Transverse colon (tissue), 4 donors: ENCODE results near the gene CCDC33. TPM values are rescaled to one million over a fixed set of nuclear protein-coding genes. Genes with fewer than 3 reads are reported as not detected.
A peak's percentile ranks its signal among the peaks of the same experiment; 100 is the strongest.

Experiments
- DNase-seq: peaks from one replicate; pipeline ENCODE4 v3.0.0-alpha.2; 2019
- H3K27ac ChIP-seq, 4 donors: fragments of 200-600 bp; sonication (generic); 2 replicates each; pipeline ENCODE4 v1.5.1; 2016 to 2018; ENCODE audit warnings: inconsistent platforms in 4 of 4
- H3K27me3 ChIP-seq: fragments of 200-600 bp; sonication (generic); 2 replicates; pipeline ENCODE4 v1.5.1; 2017; ENCODE audit warnings: inconsistent platforms
- H3K36me3 ChIP-seq, 4 donors: fragments of 200-600 bp; sonication (generic); 2 replicates each; pipeline ENCODE4 v1.5.1; 2017 to 2019; ENCODE audit warnings: inconsistent platforms in 4 of 4
- H3K4me1 ChIP-seq, 4 donors: fragments of 200-600 bp; sonication (generic); 2 replicates each; pipeline ENCODE4 v1.5.1; 2017 to 2020; ENCODE audit warnings: inconsistent platforms in 4 of 4
- H3K4me3 ChIP-seq, 4 donors: fragments of 200-600 bp; sonication (generic); 1 replicate in 1 of 4; 2 replicates in 3 of 4; pipeline versions ENCODE4 v1.5.1 to v1.6.1; 2017 to 2019; ENCODE audit warnings: inconsistent platforms in 4 of 4
- H3K9me3 ChIP-seq, 2 donors: fragments of 200-600 bp; sonication (generic); 2 replicates each; pipeline ENCODE4 v1.5.1; 2017 to 2019; ENCODE audit warnings: inconsistent platforms in 2 of 2
- EP300 ChIP-seq: sonication (generic); formaldehyde crosslinking; IDR thresholded peaks from one replicate; pipeline ENCODE4 v1.6.1; 2017; ENCODE audit warnings: antibody characterized with exemption, low read depth
- POLR2A ChIP-seq: fragments of 450-650 bp; IDR thresholded peaks from one replicate; pipeline ENCODE4 v1.6.1; 2016; ENCODE audit warnings: antibody characterized with exemption, mild to moderate bottlenecking, moderate library complexity
- POLR2AphosphoS5 ChIP-seq, 3 donors: sonication (generic); formaldehyde crosslinking; IDR thresholded peaks; one replicate each; pipeline ENCODE4 v1.6.1; 2016; ENCODE audit warnings: antibody characterized with exemption in 3 of 3
- WGBS, 2 donors: methylation state at CpG; one replicate each; pipeline ENCODE4 v1.1.5; 2018; ENCODE audit warnings: low coverage in 1 of 2; 5-methylcytosine and 5-hydroxymethylcytosine counted together
- in situ Hi-C, 4 donors: fragments of 200-750 bp; cut with MboI; loops; one replicate each; pipeline versions ENCODE4 v1.15.0 to v1.15.1; 2017; ENCODE audit warnings: low sequenced_read_pairs in 3 of 4, low pct_ligation_motif_present in 1 of 4, low pct_unique_long_range_greater_than_20kb in 1 of 4
- intact Hi-C: fragments of 100-400 bp; cut with DNase I; formaldehyde crosslinking; loops from one replicate; pipeline ENCODE4 v1.15.1; 2023; ENCODE audit warnings: low total_unique reads
- total RNA-seq, 4 donors: library from RNA; depleted of rRNA; stranded (reverse); fragments of >200 nt; gene quantifications; one replicate each; pipeline ENCODE4 v1.1.0, GENCODE V29; 2016
- TF ChIP-seq, protein P1 (sequence below), 5 experiments: fragments of 200-600 bp in 3 of 5; fragments of 450-650 bp in 2 of 5; sonication (generic) in 3 of 5; IDR thresholded peaks; 1 replicate in 2 of 5; 2 replicates in 3 of 5; pipeline ENCODE4 v1.5.1; 2016 to 2017; ENCODE audit warnings: antibody characterized with exemption in 5 of 5, inconsistent platforms in 3 of 5, mild to moderate bottlenecking in 2 of 5, moderate library complexity in 1 of 5

The CCDC33 gene
- total RNA-seq, 4 donors from 2014 or later: 0.16 TPM; not detected in 3

DNA sequence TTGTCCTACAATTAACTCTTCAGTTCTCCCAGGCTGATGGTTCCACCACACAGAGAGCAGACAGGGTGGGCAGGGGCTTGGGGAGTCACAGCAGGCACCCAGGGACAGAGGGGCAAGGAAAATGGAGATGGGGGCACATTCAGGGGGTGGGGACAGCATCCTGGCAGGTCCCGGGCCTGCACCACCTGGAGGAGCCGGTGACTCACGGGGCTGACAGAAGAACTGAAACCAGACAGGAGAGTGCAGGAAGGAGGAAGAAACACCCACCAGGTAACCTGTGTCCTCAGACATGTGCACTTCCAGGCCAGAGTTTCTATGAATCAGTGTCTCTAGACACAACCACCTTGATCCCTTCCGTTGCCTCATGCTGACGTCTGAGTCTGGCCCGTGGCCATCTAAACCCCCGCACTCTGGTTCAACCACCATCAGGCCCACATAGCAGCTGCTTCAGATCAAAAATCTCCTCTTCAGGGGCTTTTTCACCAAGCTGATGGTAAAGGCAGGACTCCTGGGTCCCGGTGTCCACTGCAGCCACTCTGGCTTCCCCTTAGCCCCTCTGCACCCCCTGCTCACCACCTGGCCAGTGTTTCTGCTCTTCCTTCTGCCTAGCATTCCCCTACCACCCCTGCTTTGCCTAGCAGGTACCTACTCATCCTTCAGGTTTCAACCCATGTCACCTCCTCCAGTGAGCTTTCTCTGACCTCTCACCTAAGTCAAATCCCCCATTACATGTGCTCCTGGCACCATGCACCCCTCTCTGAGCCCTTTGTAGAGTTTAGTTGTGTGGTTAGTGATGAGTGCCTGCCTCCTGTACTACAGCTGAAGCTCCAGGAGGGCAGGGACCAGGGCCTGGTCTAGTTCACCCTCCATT is 147.8 kb downstream of the CCDC33 start:
- no peak for DNase-seq
- 67 to 80% methylated on average over 1 to 8 of the region's 8 CpGs for WGBS, 2 donors

DNA sequence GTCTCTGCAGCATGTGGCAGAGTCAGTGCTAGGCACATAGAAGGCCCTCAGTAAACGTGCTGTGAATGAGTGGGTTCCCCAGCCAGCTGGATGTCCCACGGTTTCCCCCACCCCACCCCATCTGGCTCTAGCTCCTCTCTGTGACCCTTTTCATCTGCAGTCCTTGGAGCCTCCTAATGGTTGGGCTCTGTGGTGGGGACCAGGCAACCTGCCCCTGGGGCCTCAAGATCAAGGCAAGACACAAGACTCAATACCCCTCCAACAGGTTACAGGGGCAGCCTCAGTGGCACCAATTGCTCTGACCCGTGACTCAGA is 148.4 kb downstream of the CCDC33 start:
- H3K27ac ChIP-seq: peak overlapping the region in 3 of 4 donors; percentile 9 to 24 (median 21)
- H3K36me3 ChIP-seq: no peaks in the 10 kb centered on the region
- H3K27me3 ChIP-seq: no peaks in the 10 kb centered on the region
- intact Hi-C loops (loop anchor here (10.0 kb wide), 1 partner anchor 240 kb away; no protein-coding TSS in a partner anchor), in situ Hi-C loops (loop anchor here in 3 of 4 donors (5.0 to 25.0 kb wide), 2 partner anchors 53 to 378 kb away; no protein-coding TSS in a partner anchor)
- no peak overlapping the region for H3K4me3 ChIP-seq
- peaks cover 0 to 10% (median 0%) of the 10 kb centered on the region in 4 donors for H3K4me1 ChIP-seq
- no peak for DNase-seq
- TF ChIP-seq, protein P1, sequence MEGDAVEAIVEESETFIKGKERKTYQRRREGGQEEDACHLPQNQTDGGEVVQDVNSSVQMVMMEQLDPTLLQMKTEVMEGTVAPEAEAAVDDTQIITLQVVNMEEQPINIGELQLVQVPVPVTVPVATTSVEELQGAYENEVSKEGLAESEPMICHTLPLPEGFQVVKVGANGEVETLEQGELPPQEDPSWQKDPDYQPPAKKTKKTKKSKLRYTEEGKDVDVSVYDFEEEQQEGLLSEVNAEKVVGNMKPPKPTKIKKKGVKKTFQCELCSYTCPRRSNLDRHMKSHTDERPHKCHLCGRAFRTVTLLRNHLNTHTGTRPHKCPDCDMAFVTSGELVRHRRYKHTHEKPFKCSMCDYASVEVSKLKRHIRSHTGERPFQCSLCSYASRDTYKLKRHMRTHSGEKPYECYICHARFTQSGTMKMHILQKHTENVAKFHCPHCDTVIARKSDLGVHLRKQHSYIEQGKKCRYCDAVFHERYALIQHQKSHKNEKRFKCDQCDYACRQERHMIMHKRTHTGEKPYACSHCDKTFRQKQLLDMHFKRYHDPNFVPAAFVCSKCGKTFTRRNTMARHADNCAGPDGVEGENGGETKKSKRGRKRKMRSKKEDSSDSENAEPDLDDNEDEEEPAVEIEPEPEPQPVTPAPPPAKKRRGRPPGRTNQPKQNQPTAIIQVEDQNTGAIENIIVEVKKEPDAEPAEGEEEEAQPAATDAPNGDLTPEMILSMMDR (IDR thresholded peaks at IDR 0.05): no peak
- TF ChIP-seq EP300 (no peak), POLR2AphosphoS5 (IDR thresholded peaks at IDR 0.05) (no peak), POLR2A (no peak)
- 41% methylated on average over 2 of the region's 3 CpGs; no CpG with 5 or more reads in 1 of the 2 donors for WGBS, 2 donors
- no peaks in the 10 kb centered on the region for H3K9me3 ChIP-seq

More for the DNA sequence above, 147.8 kb downstream of the CCDC33 start:
- Histone ChIP-seq H3K4me1 (peaks cover 0 to 10% (median 0%) of the 10 kb centered on the region in 4 donors), H3K27ac (peak overlapping the region in 2 of 4 donors; percentile 9 to 21), H3K9me3 (no peaks in the 10 kb centered on the region), H3K4me3 (no peak overlapping the region), H3K27me3 (no peaks in the 10 kb centered on the region), H3K36me3 (no peaks in the 10 kb centered on the region)
- in situ Hi-C loops (loop anchor here in 3 of 4 donors (5.0 to 25.0 kb wide), 2 partner anchors 53 to 378 kb away; no protein-coding TSS in a partner anchor), intact Hi-C loops (loop anchor here (10.0 kb wide), 1 partner anchor 241 kb away; no protein-coding TSS in a partner anchor)
- TF ChIP-seq, protein P1 (IDR thresholded peaks at IDR 0.05): no peak
- TF ChIP-seq EP300: no peak
- no peak for TF ChIP-seq POLR2AphosphoS5 (IDR thresholded peaks at IDR 0.05)
- no peak for TF ChIP-seq POLR2A

DNA sequence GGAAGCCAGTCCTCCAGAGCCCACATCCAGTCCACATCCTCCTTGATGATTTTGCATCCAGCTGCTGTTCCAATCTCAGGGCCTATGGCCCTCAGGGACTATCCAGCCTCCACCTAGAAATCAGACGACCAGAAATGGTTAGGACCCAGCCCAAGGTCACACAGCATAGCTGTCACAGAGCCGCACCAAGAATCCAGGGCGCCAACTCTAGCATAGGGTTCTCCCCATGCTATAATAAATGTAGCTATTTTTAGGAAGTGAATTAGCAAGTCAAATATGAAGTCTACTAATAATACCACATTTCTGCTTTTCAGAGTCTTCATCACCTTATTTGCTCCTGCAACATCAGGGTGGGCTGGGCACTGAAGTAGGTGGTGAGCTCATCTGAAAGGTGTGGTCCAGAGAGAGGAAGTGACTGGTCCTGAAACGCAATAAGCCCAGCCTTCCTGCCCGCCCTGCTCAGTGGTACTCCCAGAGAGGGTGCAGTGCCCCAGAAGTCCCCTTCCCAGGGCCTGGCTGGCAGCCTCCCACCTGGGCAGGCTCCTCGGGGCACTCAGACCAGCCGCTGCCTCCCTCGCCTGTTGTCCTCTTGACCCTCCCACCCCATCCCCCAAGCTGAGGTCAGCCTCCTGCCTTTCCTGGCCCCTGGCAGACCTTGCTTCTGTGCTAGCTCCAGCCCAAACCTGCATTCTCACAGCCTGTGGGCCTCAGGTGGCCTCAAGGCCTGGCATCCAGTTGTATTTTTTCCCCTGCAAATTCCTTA is 148.9 kb downstream of the CCDC33 start:
- TF ChIP-seq, protein P1 (IDR thresholded peaks at IDR 0.05): no peak
- no peak for TF ChIP-seq POLR2AphosphoS5 (IDR thresholded peaks at IDR 0.05)
- no peak for TF ChIP-seq EP300
- TF ChIP-seq POLR2A: no peak
- no peaks in the 10 kb centered on the region for H3K27me3 ChIP-seq
- H3K27ac ChIP-seq: peak overlapping the region in 3 of 4 donors; percentile 22 to 37 (median 24)
- DNase-seq: peak; percentile 58
- intact Hi-C loops: loop anchor here (5.0 to 10.0 kb wide), 2 partner anchors 52 to 240 kb away; no protein-coding TSS in a partner anchor
- H3K36me3 ChIP-seq: no peaks in the 10 kb centered on the region
- H3K4me3 ChIP-seq: no peak overlapping the region
- no peaks in the 10 kb centered on the region for H3K9me3 ChIP-seq
- in situ Hi-C loops: loop anchor here in 3 of 4 donors (5.0 to 25.0 kb wide), 2 partner anchors 52 to 377 kb away; no protein-coding TSS in a partner anchor
- peaks cover 0 to 10% (median 0%) of the 10 kb centered on the region in 4 donors for H3K4me1 ChIP-seq
- WGBS, 2 donors: 57% methylated on average over 8 of the region's 8 CpGs; no CpG with 5 or more reads in 1 of the 2 donors
